CD14-positive monocyte (primary cell): Measurements from ENCODE around the gene CHST11. TPM values are rescaled to one million over a fixed set of nuclear protein-coding genes. Genes with fewer than 3 reads are reported as not detected.
A peak's percentile ranks its signal among the peaks of the same experiment; 100 is the strongest.

Experiments used
- DNase-seq, 3 donors: peaks; one replicate each; pipeline ENCODE4 v3.0.0-alpha.2; 2011 to 2022
- H2AFZ ChIP-seq: 2 replicates; pipeline ENCODE4 v1.6.0; 2012; ENCODE audit warnings: mild to moderate bottlenecking, low read depth, low read length, inconsistent platforms; ENCODE audit not compliant: insufficient read depth, poor library complexity, severe bottlenecking
- H3K27ac ChIP-seq, 2 donors: 1 replicate in 1 of 2; 2 replicates in 1 of 2; pipeline ENCODE4 v1.5.1; 2012 to 2013; ENCODE audit warnings: low read length in 2 of 2, control low read depth in 1 of 2, inconsistent platforms in 1 of 2, low read depth in 1 of 2, mild to moderate bottlenecking in 1 of 2
- H3K27me3 ChIP-seq, 2 donors: one replicate each; pipeline versions ENCODE4 v1.6.0 to v1.6.1; 2011 to 2013; ENCODE audit warnings: low read length in 2 of 2; ENCODE audit not compliant: control insufficient read depth in 2 of 2, insufficient read depth in 2 of 2
- H3K36me3 ChIP-seq, 2 donors: replicated peaks in 1 of 2; 1 replicate in 1 of 2; 2 replicates in 1 of 2; pipeline versions ENCODE4 v1.5.1 to v1.6.1; 2012 to 2013; ENCODE audit warnings: low read length in 2 of 2, control low read depth in 1 of 2, inconsistent platforms in 1 of 2, mild to moderate bottlenecking in 1 of 2; ENCODE audit not compliant: insufficient read depth in 2 of 2, control insufficient read depth in 1 of 2
- H3K4me1 ChIP-seq, 2 donors: 1 replicate in 1 of 2; 2 replicates in 1 of 2; pipeline versions ENCODE4 v1.5.1 to v1.6.1; 2012 to 2013; ENCODE audit warnings: low read length in 2 of 2, control low read depth in 1 of 2, inconsistent platforms in 1 of 2, mild to moderate bottlenecking in 1 of 2, moderate library complexity in 1 of 2; ENCODE audit not compliant: insufficient read depth in 2 of 2, control insufficient read depth in 1 of 2
- H3K4me2 ChIP-seq: replicated peaks from 2 replicates; pipeline ENCODE3; 2012; ENCODE audit warnings: low read length, moderate library complexity, mild to moderate bottlenecking; ENCODE audit not compliant: poor library complexity, severe bottlenecking; ENCODE audit errors: extremely low read depth
- H3K4me3 ChIP-seq, 3 experiments: fragments of 200-600 bp in 1 of 3; sonication (generic) in 1 of 3; replicated peaks in 1 of 3; 1 replicate in 2 of 3; 2 replicates in 1 of 3; pipeline ENCODE4 v1.5.1; 2011 to 2013; ENCODE audit warnings: low read length in 3 of 3, mild to moderate bottlenecking in 3 of 3, control low read depth in 2 of 3, low read depth in 2 of 3, inconsistent platforms in 1 of 3, moderate library complexity in 1 of 3
- H3K79me2 ChIP-seq: 2 replicates; pipeline ENCODE4 v1.6.0; 2012; ENCODE audit warnings: mild to moderate bottlenecking, control low read depth, inconsistent platforms, low read length, moderate library complexity; ENCODE audit not compliant: insufficient read depth
- H3K9ac ChIP-seq: 2 replicates; pipeline ENCODE4 v1.6.0; 2017; ENCODE audit warnings: low read length, mild to moderate bottlenecking; ENCODE audit not compliant: insufficient read depth, poor library complexity, severe bottlenecking
- H3K9me3 ChIP-seq, 2 donors: replicated peaks in 1 of 2; 1 replicate in 1 of 2; 2 replicates in 1 of 2; pipeline versions ENCODE4 v1.5.1 to v1.6.1; 2012 to 2013; ENCODE audit warnings: low read length in 2 of 2, control low read depth in 1 of 2; ENCODE audit not compliant: control insufficient read depth in 1 of 2, insufficient read depth in 1 of 2
- H4K20me1 ChIP-seq: 2 replicates; pipeline ENCODE4 v1.6.0; 2012; ENCODE audit warnings: mild to moderate bottlenecking, low read length, control low read depth, moderate library complexity; ENCODE audit not compliant: insufficient read depth
- H3K27ac Mint-ChIP-seq, 7 donors: one replicate each; pipeline ENCODE4 v1.8.0; 2020; ENCODE audit warnings: mild to moderate bottlenecking in 7 of 7, mixed read lengths in 7 of 7, moderate library complexity in 6 of 7, inconsistent platforms in 2 of 7
- H3K27me3 Mint-ChIP-seq, 3 donors: one replicate each; pipeline ENCODE4 v1.8.0; 2021 to 2022; ENCODE audit warnings: low read depth in 3 of 3, mild to moderate bottlenecking in 3 of 3, mixed read lengths in 3 of 3, moderate library complexity in 3 of 3, inconsistent platforms in 1 of 3
- H3K36me3 Mint-ChIP-seq, 2 donors: one replicate each; pipeline ENCODE4 v1.8.0; 2020; ENCODE audit warnings: mixed read lengths in 2 of 2, inconsistent platforms in 1 of 2, mild to moderate bottlenecking in 1 of 2
- H3K4me1 Mint-ChIP-seq: one replicate; pipeline ENCODE4 v1.8.0; 2020; ENCODE audit warnings: mild to moderate bottlenecking, mixed read lengths
- H3K4me3 Mint-ChIP-seq, 2 donors: one replicate each; pipeline ENCODE4 v1.8.0; 2020; ENCODE audit warnings: mild to moderate bottlenecking in 2 of 2, mixed read lengths in 2 of 2, moderate library complexity in 1 of 2
- H3K9me3 Mint-ChIP-seq, 7 donors: one replicate each; pipeline ENCODE4 v1.8.0; 2020 to 2022; ENCODE audit warnings: mixed read lengths in 7 of 7, mild to moderate bottlenecking in 6 of 7, moderate library complexity in 6 of 7, inconsistent platforms in 2 of 7
- WGBS: methylation state at CpG from one replicate; pipeline ENCODE4 v1.1.5; 2013; ENCODE audit warnings: missing lambda C conversion rate; ENCODE audit not compliant: insufficient coverage; 5-methylcytosine and 5-hydroxymethylcytosine counted together
- intact Hi-C, 2 donors: fragments of 100-400 bp; cut with micrococcal nuclease; formaldehyde crosslinking; loops; one replicate each; pipeline versions ENCODE4 v1.15.0 to v1.15.1; 2023
- polyA plus RNA-seq, 3 donors: library from polyadenylated mRNA; depleted of rRNA in 1 of 3; unstranded in 2 of 3; stranded (reverse) in 1 of 3; fragments of 300-500 nt in 2 of 3; fragments of >200 nt in 1 of 3; fragmentation: Illumina TruSeq in 2 of 3; gene quantifications; 1 replicate in 2 of 3; 2 replicates in 1 of 3; pipeline ENCODE4 v1.2.3, GENCODE V29; 2012 to 2021
- TF ChIP-seq, protein P1 (sequence below): fragments of 200-600 bp; IDR thresholded peaks from one replicate; pipeline ENCODE4 v1.8.0; 2022; ENCODE audit warnings: antibody characterized with exemption, mild to moderate bottlenecking

Gene CHST11
- polyA plus RNA-seq, 3 donors: 44.4 to 66.6 (median 48.4) TPM

DNA sequence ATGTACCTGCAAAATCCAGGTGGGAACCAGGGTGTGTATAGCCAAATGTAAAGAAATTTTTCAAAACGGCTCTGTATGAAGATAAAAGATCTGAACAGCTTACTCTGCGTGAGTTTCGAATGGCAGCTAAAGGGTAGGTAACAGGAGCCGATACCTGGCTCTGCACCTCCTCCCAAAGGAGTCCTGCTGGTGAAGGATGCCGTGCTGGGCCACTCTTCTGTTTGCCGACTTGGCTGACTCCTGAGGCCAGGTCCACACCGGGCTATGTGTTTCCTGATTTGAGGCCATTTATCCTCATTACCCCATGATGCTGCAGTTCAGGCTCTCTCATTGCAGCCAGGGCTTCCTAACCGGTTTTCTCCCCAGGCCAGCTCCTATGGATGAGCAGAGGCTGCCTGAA lies 256.7 kb downstream of the CHST11 start:
- no peak overlapping the region for H3K27ac ChIP-seq
- peaks cover 80% of the 10 kb centered on the region for H4K20me1 ChIP-seq
- intact Hi-C loops: no loop called here
- H3K9ac ChIP-seq: no peak overlapping the region
- H3K36me3 Mint-ChIP-seq: peaks cover 30 to 36% of the 10 kb centered on the region in 2 donors
- H3K36me3 ChIP-seq: peaks cover 9 to 36% of the 10 kb centered on the region in 2 donors
- H3K27me3 Mint-ChIP-seq: peaks cover 0 to 2% (median 0%) of the 10 kb centered on the region in 3 donors
- no peak overlapping the region for H3K4me2 ChIP-seq
- no peaks in the 10 kb centered on the region for H3K27me3 ChIP-seq
- 90% methylated on average over 5 of the region's 8 CpGs for WGBS
- no peak overlapping the region for H2AFZ ChIP-seq
- H3K4me1 ChIP-seq: peaks cover 0 to 7% of the 10 kb centered on the region in 2 donors
- no peak overlapping the region for H3K4me3 ChIP-seq
- no peak overlapping the region for H3K4me3 Mint-ChIP-seq
- H3K27ac Mint-ChIP-seq: peak overlapping the region in 2 of 7 donors; percentile 26 to 50
- peaks cover 33% of the 10 kb centered on the region for H3K4me1 Mint-ChIP-seq
- peaks cover 95% of the 10 kb centered on the region for H3K79me2 ChIP-seq
- no peak for DNase-seq
- TF ChIP-seq, protein P1, sequence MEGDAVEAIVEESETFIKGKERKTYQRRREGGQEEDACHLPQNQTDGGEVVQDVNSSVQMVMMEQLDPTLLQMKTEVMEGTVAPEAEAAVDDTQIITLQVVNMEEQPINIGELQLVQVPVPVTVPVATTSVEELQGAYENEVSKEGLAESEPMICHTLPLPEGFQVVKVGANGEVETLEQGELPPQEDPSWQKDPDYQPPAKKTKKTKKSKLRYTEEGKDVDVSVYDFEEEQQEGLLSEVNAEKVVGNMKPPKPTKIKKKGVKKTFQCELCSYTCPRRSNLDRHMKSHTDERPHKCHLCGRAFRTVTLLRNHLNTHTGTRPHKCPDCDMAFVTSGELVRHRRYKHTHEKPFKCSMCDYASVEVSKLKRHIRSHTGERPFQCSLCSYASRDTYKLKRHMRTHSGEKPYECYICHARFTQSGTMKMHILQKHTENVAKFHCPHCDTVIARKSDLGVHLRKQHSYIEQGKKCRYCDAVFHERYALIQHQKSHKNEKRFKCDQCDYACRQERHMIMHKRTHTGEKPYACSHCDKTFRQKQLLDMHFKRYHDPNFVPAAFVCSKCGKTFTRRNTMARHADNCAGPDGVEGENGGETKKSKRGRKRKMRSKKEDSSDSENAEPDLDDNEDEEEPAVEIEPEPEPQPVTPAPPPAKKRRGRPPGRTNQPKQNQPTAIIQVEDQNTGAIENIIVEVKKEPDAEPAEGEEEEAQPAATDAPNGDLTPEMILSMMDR: no peak
- H3K9me3 Mint-ChIP-seq: no peaks in the 10 kb centered on the region
- no peaks in the 10 kb centered on the region for H3K9me3 ChIP-seq

DNA sequence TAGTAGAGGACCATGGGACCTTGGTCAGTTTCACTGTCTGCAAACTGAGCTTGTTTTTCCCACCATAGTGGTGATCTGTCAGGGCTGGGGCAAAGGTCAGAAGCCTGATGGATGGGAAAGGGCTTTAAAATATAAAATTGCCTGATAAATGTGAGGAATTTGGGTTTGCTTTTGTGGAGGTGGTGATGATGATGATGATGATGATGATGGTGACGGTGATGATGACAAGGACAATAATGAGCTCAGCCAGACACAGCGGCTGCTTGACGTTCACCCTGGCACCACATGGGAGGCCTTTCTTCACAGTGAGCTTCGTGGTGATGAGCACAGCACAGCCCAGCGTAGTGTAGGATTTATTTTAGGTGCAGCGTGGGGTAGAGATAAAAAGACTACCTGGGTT lies 257.6 kb downstream of the CHST11 start:
- Histone ChIP-seq H3K27ac (peak overlapping the region in 1 of 2 donors; percentile 39), H3K4me1 (peaks cover 5 to 7% of the 10 kb centered on the region in 2 donors), H3K4me3 (no peak overlapping the region), H3K36me3 (peaks cover 9 to 29% of the 10 kb centered on the region in 2 donors), H3K4me2 (no peak overlapping the region), H3K9ac (no peak overlapping the region), H3K9me3 (no peaks in the 10 kb centered on the region), H2AFZ (no peak overlapping the region), H3K27me3 (no peaks in the 10 kb centered on the region), H3K79me2 (peaks cover 95% of the 10 kb centered on the region), H4K20me1 (peaks cover 71% of the 10 kb centered on the region)
- no peak for DNase-seq
- TF ChIP-seq, protein P1: no peak
- Mint-ChIP-seq H3K36me3 (peaks cover 26 to 32% of the 10 kb centered on the region in 2 donors), H3K27ac (peak overlapping the region in 3 of 7 donors; percentile 28 to 85 (median 61)), H3K4me3 (no peak overlapping the region), H3K27me3 (peaks cover 0 to 2% (median 0%) of the 10 kb centered on the region in 3 donors), H3K9me3 (no peaks in the 10 kb centered on the region), H3K4me1 (peaks cover 35% of the 10 kb centered on the region)
- intact Hi-C loops: no loop called here
- 95% methylated on average over 4 of the region's 6 CpGs for WGBS
